Articular chondrocyte of knee joint (primary cell): ENCODE results near the gene COX6A2. TPM values are rescaled to one million over a fixed set of nuclear protein-coding genes. Genes with fewer than 3 reads are reported as not detected.

Experiments
- total RNA-seq: library from RNA; depleted of rRNA; stranded (reverse); fragments of >200 nt; gene quantifications from 2 replicates; pipeline ENCODE4 v1.2.3, GENCODE V29; 2012

The COX6A2 gene
- not detected in 2 replicates for total RNA-seq

GRCh38 chr16:31428279-31428597 is at the start of gene COX6A2:
Gene COX6A2 (minus strand): TSS chr16:31428360. CDS start chr16:31428325, 35 bp downstream.

GRCh38 chr16:31471875-31472708 is 43.9 kb upstream of the COX6A2 start, which contains the start of gene TGFB1I1:
Gene TGFB1I1 (plus strand): TSS chr16:31472152. CDS start chr16:31472189, 37 bp downstream.

GRCh38 chr16:31458844-31459686 is 30.9 kb upstream of the COX6A2 start, which contains the start of gene ARMC5:
Gene ARMC5 (plus strand): TSS chr16:31459501. CDS start chr16:31459525, 24 bp downstream.

GRCh38 chr16:31393056-31393455 is 35.1 kb downstream of the COX6A2 start, which contains the start of gene ITGAD:
Gene ITGAD (plus strand): TSS chr16:31393335. CDS start chr16:31393361, 26 bp downstream.

Other genes starting within 250 kb of the COX6A2 start
- gene FUS, start 248.2 kb downstream of the COX6A2 start, total RNA-seq: 39.7 and 45.1 TPM in 2 replicates
- gene PYCARD, start 225.6 kb downstream of the COX6A2 start, total RNA-seq: 42.3 and 43.9 TPM in 2 replicates
- not detected in 2 replicates for gene TRIM72, start 214.2 kb downstream of the COX6A2 start, total RNA-seq
- not detected in 2 replicates for gene PYDC1, start 211.2 kb downstream of the COX6A2 start, total RNA-seq
- gene ITGAM, start 168.4 kb downstream of the COX6A2 start, total RNA-seq: not detected in 2 replicates
- under 0.01 and 0.52 TPM in 2 replicates for gene ITGAX, start 73.2 kb downstream of the COX6A2 start, total RNA-seq
- gene ITGAD, start 35.0 kb downstream of the COX6A2 start, total RNA-seq: not detected in 2 replicates
- gene ZNF843, start 14.4 kb upstream of the COX6A2 start, total RNA-seq: 1.2 and 1.4 TPM in 2 replicates
- 9.0 and 10.4 TPM in 2 replicates for gene ARMC5, start 31.1 kb upstream of the COX6A2 start, total RNA-seq
- 46.3 and 54.0 TPM in 2 replicates for gene TGFB1I1, start 43.8 kb upstream of the COX6A2 start, total RNA-seq
- gene SLC5A2, start 54.8 kb upstream of the COX6A2 start, total RNA-seq: not detected in 2 replicates
- gene RUSF1, start 80.0 kb upstream of the COX6A2 start, total RNA-seq: 42.0 and 52.5 TPM in 2 replicates
- gene AHSP, start 99.5 kb upstream of the COX6A2 start, total RNA-seq: not detected in 2 replicates